Lower leg skin (tissue), 3 donors: ENCODE results near the gene FBLN1.

Experiments
- POLR2A ChIP-seq, 2 donors: fragments of 450-650 bp; IDR thresholded peaks; one replicate each; pipeline ENCODE4 v1.6.1; 2016 to 2017; ENCODE audit warnings: antibody characterized with exemption in 2 of 2, mild to moderate bottlenecking in 1 of 2, moderate library complexity in 1 of 2
- TF ChIP-seq, protein P1 (sequence below), 3 donors: fragments of 450-650 bp; IDR thresholded peaks; one replicate each; pipeline ENCODE4 v1.5.1; 2016; ENCODE audit warnings: antibody characterized with exemption in 3 of 3, mild to moderate bottlenecking in 3 of 3, moderate library complexity in 2 of 3

DNA sequence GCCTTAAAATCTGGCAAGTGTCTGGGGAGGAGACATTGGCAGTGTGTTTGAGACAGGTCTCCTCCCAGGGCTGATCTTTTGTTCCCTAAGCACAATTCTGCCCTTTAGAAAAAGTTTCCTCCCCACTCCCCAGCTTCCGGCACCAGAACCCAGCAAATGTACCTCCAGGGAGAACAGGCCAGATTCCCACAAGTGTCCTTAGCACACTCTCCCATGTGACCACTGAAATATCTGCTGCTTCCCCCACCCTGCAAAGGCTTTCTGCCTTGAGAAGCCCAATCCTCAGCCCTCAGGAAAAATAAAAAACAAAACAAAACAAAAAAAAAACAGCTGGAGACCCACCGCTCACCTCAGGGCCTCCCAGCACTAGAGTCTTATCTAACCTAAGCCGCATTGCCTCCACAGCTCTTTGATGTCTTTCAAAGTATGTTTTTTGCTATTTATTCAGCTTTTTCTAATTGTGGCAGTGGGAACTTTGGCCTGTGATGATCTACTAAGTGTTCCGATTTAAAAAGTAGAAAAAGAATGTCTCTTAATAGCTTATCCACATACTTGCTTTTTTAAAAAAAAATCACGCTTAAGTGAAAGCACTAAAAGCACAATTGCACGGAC lies 29.0 kb upstream of the FBLN1 start:
- TF ChIP-seq, protein P1, sequence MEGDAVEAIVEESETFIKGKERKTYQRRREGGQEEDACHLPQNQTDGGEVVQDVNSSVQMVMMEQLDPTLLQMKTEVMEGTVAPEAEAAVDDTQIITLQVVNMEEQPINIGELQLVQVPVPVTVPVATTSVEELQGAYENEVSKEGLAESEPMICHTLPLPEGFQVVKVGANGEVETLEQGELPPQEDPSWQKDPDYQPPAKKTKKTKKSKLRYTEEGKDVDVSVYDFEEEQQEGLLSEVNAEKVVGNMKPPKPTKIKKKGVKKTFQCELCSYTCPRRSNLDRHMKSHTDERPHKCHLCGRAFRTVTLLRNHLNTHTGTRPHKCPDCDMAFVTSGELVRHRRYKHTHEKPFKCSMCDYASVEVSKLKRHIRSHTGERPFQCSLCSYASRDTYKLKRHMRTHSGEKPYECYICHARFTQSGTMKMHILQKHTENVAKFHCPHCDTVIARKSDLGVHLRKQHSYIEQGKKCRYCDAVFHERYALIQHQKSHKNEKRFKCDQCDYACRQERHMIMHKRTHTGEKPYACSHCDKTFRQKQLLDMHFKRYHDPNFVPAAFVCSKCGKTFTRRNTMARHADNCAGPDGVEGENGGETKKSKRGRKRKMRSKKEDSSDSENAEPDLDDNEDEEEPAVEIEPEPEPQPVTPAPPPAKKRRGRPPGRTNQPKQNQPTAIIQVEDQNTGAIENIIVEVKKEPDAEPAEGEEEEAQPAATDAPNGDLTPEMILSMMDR (IDR thresholded peaks at IDR 0.05), result no peak
- TF ChIP-seq POLR2A (IDR thresholded peaks at IDR 0.05), result no peak
